H9 (cell line): ENCODE measurements around the gene RANBP17. TPM values are rescaled to one million over a fixed set of nuclear protein-coding genes. Genes with fewer than 3 reads are reported as not detected.

ENCODE experiments used
- DNase-seq: peaks from one replicate; pipeline ENCODE4 v3.0.0-alpha.2; 2017
- H2AFZ ChIP-seq: one replicate; pipeline ENCODE4 v1.6.1; 2013; ENCODE audit warnings: mild to moderate bottlenecking, low read length, control low read depth, moderate library complexity
- H2AK5ac ChIP-seq: 2 replicates; pipeline ENCODE4 v1.6.1; 2013; ENCODE audit warnings: low read length, control low read depth, mixed read lengths; ENCODE audit not compliant: insufficient read length
- H2BK120ac ChIP-seq: one replicate; pipeline ENCODE4 v1.6.1; 2013; ENCODE audit warnings: low read depth, mild to moderate bottlenecking, low read length, control low read depth, inconsistent platforms; ENCODE audit not compliant: poor library complexity, severe bottlenecking
- H2BK12ac ChIP-seq: 2 replicates; pipeline ENCODE4 v1.6.1; 2013; ENCODE audit warnings: low read length, control low read depth, mixed read lengths, low read depth; ENCODE audit not compliant: insufficient read length
- H2BK15ac ChIP-seq: 2 replicates; pipeline ENCODE4 v1.6.1; 2013; ENCODE audit warnings: low read depth, low read length, control low read depth
- H2BK20ac ChIP-seq: one replicate; pipeline ENCODE4 v1.6.1; 2013; ENCODE audit warnings: low read depth, mild to moderate bottlenecking, low read length, control low read depth, inconsistent platforms; ENCODE audit not compliant: poor library complexity, severe bottlenecking
- H2BK5ac ChIP-seq: 2 replicates; pipeline ENCODE4 v1.6.1; 2013; ENCODE audit warnings: low read length, control low read depth, mixed read lengths; ENCODE audit not compliant: insufficient read length
- H3K14ac ChIP-seq: 2 replicates; pipeline ENCODE4 v1.6.1; 2013; ENCODE audit warnings: low read length, control low read depth; ENCODE audit not compliant: insufficient read depth
- H3K18ac ChIP-seq: 2 replicates; pipeline ENCODE4 v1.6.1; 2013; ENCODE audit warnings: low read depth, mild to moderate bottlenecking, mixed read lengths, low read length, control low read depth; ENCODE audit not compliant: insufficient read length
- H3K23ac ChIP-seq: 2 replicates; pipeline ENCODE4 v1.6.1; 2013; ENCODE audit warnings: low read length, control low read depth, mixed read lengths, low read depth; ENCODE audit not compliant: insufficient read length
- H3K23me2 ChIP-seq: 2 replicates; pipeline ENCODE4 v1.6.1; 2013; ENCODE audit warnings: low read depth, mild to moderate bottlenecking, mixed read lengths, low read length, control low read depth; ENCODE audit not compliant: insufficient read length, poor library complexity, severe bottlenecking
- H3K27ac ChIP-seq: 2 replicates; pipeline ENCODE4 v1.5.1; 2013; ENCODE audit warnings: low read length, control low read depth, mixed read lengths, low read depth; ENCODE audit not compliant: insufficient read length
- H3K27me3 ChIP-seq: 2 replicates; pipeline ENCODE4 v1.6.1; 2013; ENCODE audit warnings: low read length, control low read depth, inconsistent platforms; ENCODE audit not compliant: insufficient read depth
- H3K4ac ChIP-seq: 2 replicates; pipeline ENCODE4 v1.6.1; 2013; ENCODE audit warnings: low read depth, mild to moderate bottlenecking, control low read depth, inconsistent platforms, low read length, moderate library complexity
- H3K4me1 ChIP-seq: 2 replicates; pipeline ENCODE4 v1.6.1; 2013; ENCODE audit warnings: low read length, control low read depth, inconsistent platforms; ENCODE audit not compliant: insufficient read depth
- H3K4me2 ChIP-seq: 2 replicates; pipeline ENCODE4 v1.6.1; 2013; ENCODE audit warnings: low read length, control low read depth, mixed read lengths; ENCODE audit not compliant: insufficient read length, insufficient read depth
- H3K56ac ChIP-seq: 2 replicates; pipeline ENCODE4 v1.6.1; 2013; ENCODE audit warnings: low read depth, mild to moderate bottlenecking, mixed read lengths, low read length, control low read depth; ENCODE audit not compliant: insufficient read length
- H3K79me1 ChIP-seq: 2 replicates; pipeline ENCODE4 v1.6.1; 2013; ENCODE audit warnings: low read depth, mild to moderate bottlenecking, moderate library complexity, low read length, control low read depth, inconsistent platforms; ENCODE audit not compliant: insufficient read depth, poor library complexity, severe bottlenecking
- H3K79me2 ChIP-seq: 2 replicates; pipeline ENCODE4 v1.6.1; 2013; ENCODE audit warnings: low read length, control low read depth, inconsistent platforms; ENCODE audit not compliant: insufficient read depth
- H3K9ac ChIP-seq: 2 replicates; pipeline ENCODE4 v1.6.1; 2013; ENCODE audit warnings: low read length, control low read depth, mixed read lengths; ENCODE audit not compliant: insufficient read length; ENCODE audit errors: extremely low read depth
- H3K9me3 ChIP-seq: one replicate; pipeline ENCODE4 v1.6.1; 2013; ENCODE audit warnings: low read depth, low read length, inconsistent platforms; ENCODE audit not compliant: control insufficient read depth
- H3T11ph ChIP-seq: one replicate; pipeline ENCODE4 v1.6.1; 2013; ENCODE audit warnings: mild to moderate bottlenecking, low read length, control low read depth, inconsistent platforms
- H4K20me1 ChIP-seq: one replicate; pipeline ENCODE4 v1.6.1; 2013; ENCODE audit not compliant: control insufficient read depth, insufficient read length, insufficient read depth
- H4K5ac ChIP-seq: 2 replicates; pipeline ENCODE4 v1.6.1; 2013; ENCODE audit warnings: low read depth, mild to moderate bottlenecking, mixed read lengths, low read length, control low read depth; ENCODE audit not compliant: insufficient read length
- H4K8ac ChIP-seq: replicated peaks from 2 replicates; pipeline ENCODE4 v1.6.1; 2013; ENCODE audit warnings: low read length, control low read depth, mixed read lengths, low read depth; ENCODE audit not compliant: insufficient read length
- H4K91ac ChIP-seq: 2 replicates; pipeline ENCODE4 v1.6.1; 2013; ENCODE audit warnings: low read depth, mild to moderate bottlenecking, moderate library complexity, mixed read lengths, low read length, control low read depth; ENCODE audit not compliant: insufficient read length
- H3K27ac Mint-ChIP-seq, 3 experiments: 2 replicates in 2 of 3; 3 replicates in 1 of 3; pipeline ENCODE4 v1.8.0; 2020 to 2021; ENCODE audit warnings: mixed read lengths in 3 of 3, mild to moderate bottlenecking in 1 of 3, moderate library complexity in 1 of 3
- H3K27me3 Mint-ChIP-seq: 2 replicates; pipeline ENCODE4 v1.8.0; 2021; ENCODE audit warnings: low read depth, mild to moderate bottlenecking, moderate library complexity, mixed read lengths
- H3K36me3 Mint-ChIP-seq, 3 experiments: 2 replicates in 2 of 3; 3 replicates in 1 of 3; pipeline ENCODE4 v1.8.0; 2020 to 2021; ENCODE audit warnings: low read depth in 3 of 3, mixed read lengths in 3 of 3; ENCODE audit not compliant: insufficient read depth in 1 of 3
- H3K4me1 Mint-ChIP-seq, 2 experiments: 2 replicates each; pipeline ENCODE4 v1.8.0; 2020; ENCODE audit warnings: mixed read lengths in 2 of 2
- H3K4me3 Mint-ChIP-seq, 2 experiments: 2 replicates in 1 of 2; 3 replicates in 1 of 2; pipeline ENCODE4 v1.8.0; 2020 to 2021; ENCODE audit warnings: mild to moderate bottlenecking in 2 of 2, mixed read lengths in 2 of 2, moderate library complexity in 1 of 2
- H3K9me3 Mint-ChIP-seq, 2 experiments: 2 replicates in 1 of 2; 3 replicates in 1 of 2; pipeline ENCODE4 v1.8.0; 2020; ENCODE audit warnings: mild to moderate bottlenecking in 2 of 2, mixed read lengths in 2 of 2, moderate library complexity in 1 of 2
- CTCF ChIP-seq: fragments of 200-600 bp; sonication (generic); conservative IDR thresholded peaks from 3 replicates; pipeline ENCODE4 v1.8.0; 2021; ENCODE audit warnings: antibody characterized with exemption, mild to moderate bottlenecking
- WGBS: extraction: QIAGEN DNeasy Blood & Tissue Kit; methylation state at CpG from one replicate; pipeline ENCODE4 v1.1.7; 2013; ENCODE audit warnings: missing lambda C conversion rate, low lambda C conversion rate, mixed read lengths; ENCODE audit not compliant: insufficient read length; ENCODE audit errors: extremely low coverage; 5-methylcytosine and 5-hydroxymethylcytosine counted together
- total RNA-seq: library from RNA; stranded (reverse); gene quantifications from 2 replicates; pipeline ENCODE4 v1.2.1, GENCODE V29; 2021

The RANBP17 gene
- total RNA-seq, 1 experiment from 2014 or later = 16.5 TPM

GRCh38 chr5:171155621-171156020 is 293.8 kb downstream of the RANBP17 start:
- Histone ChIP-seq H3K4ac (no peak overlapping the region), H2BK12ac (no peak overlapping the region), H2BK20ac (no peak overlapping the region), H3K56ac (no peak overlapping the region), H3K18ac (no peak overlapping the region), H4K5ac (no peak overlapping the region), H3T11ph (no peak overlapping the region), H3K27ac (no peak overlapping the region), H2BK120ac (no peak overlapping the region), H2BK15ac (no peak overlapping the region), H4K91ac (no peak overlapping the region), H3K14ac (no peak overlapping the region), H3K27me3 (no peaks in the 10 kb centered on the region), H3K79me2 (no peaks in the 10 kb centered on the region), H2BK5ac (no peak overlapping the region), H3K79me1 (no peaks in the 10 kb centered on the region), H2AK5ac (no peak overlapping the region), H3K23ac (no peak overlapping the region), H4K20me1 (no peaks in the 10 kb centered on the region), H3K9ac (no peak overlapping the region), H4K8ac (no peak overlapping the region), H3K4me1 (no peaks in the 10 kb centered on the region), H3K4me2 (no peak overlapping the region), H2AFZ (no peak overlapping the region), H3K23me2 (no peaks in the 10 kb centered on the region), H3K9me3 (no peaks in the 10 kb centered on the region)
- H3K9me3 Mint-ChIP-seq = no peaks in the 10 kb centered on the region
- no peak for DNase-seq
- TF ChIP-seq CTCF = no peak
- H3K4me3 Mint-ChIP-seq = no peak overlapping the region
- H3K36me3 Mint-ChIP-seq = no peaks in the 10 kb centered on the region
- H3K27ac Mint-ChIP-seq = no peak overlapping the region
- H3K27me3 Mint-ChIP-seq = no peaks in the 10 kb centered on the region
- no CpG with 5 or more reads among the region's 1 CpG for whole genome bisulfite sequencing
- peaks cover 5 to 8% of the 10 kb centered on the region in 2 experiments for H3K4me1 Mint-ChIP-seq
